ENCODE data around the gene DEFB126. TPM values are rescaled to one million over a fixed set of nuclear protein-coding genes. Genes with fewer than 3 reads are reported as not detected.
"Not testable (repeated sequence)": the region's sequence is repeated elsewhere in the genome, so short reads cannot be mapped to it uniquely, and the experiment has no call there.

Gene DEFB126
- not detected in 2 replicates for total RNA-seq

DNA sequence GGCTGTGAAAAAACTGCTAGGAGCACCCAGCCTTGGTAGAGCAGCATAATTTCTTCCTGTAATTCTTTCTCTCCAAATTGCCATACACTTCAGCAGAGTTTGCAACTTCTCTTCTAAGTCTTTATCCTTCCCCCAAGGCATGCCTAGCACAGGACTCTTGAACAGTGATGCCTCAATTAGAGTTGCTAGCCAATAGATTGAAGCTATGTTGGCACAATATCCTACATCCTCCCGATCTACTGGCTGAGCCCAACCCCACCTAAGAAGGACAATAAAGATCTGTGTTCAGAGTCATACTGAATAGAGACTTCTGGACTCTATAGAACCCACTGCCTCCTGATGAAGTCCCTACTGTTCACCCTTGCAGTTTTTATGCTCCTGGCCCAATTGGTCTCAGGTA lies at the start of gene DEFB126:
TSS of gene DEFB126 (plus strand) at position 301 of the 400 bp plus-strand sequence. CDS start at position 340, 39 bp downstream.
- peak; percentile 18 for FAIRE-seq
- Histone ChIP-seq H3K4me3 (ENCODE audit: low read depth, low read length) (no peak within 1 kb of the TSS), H3K27me3 (ENCODE audit: control insufficient read depth, insufficient read depth, low read length) (peaks cover 8% of the 10 kb centered on the region), H3K36me3 (ENCODE audit: control insufficient read depth, insufficient read depth, low read length) (no peaks in the 10 kb centered on the region)
- no peak for DNase-seq (ENCODE audit: low read depth)
- TF ChIP-seq, protein P1, sequence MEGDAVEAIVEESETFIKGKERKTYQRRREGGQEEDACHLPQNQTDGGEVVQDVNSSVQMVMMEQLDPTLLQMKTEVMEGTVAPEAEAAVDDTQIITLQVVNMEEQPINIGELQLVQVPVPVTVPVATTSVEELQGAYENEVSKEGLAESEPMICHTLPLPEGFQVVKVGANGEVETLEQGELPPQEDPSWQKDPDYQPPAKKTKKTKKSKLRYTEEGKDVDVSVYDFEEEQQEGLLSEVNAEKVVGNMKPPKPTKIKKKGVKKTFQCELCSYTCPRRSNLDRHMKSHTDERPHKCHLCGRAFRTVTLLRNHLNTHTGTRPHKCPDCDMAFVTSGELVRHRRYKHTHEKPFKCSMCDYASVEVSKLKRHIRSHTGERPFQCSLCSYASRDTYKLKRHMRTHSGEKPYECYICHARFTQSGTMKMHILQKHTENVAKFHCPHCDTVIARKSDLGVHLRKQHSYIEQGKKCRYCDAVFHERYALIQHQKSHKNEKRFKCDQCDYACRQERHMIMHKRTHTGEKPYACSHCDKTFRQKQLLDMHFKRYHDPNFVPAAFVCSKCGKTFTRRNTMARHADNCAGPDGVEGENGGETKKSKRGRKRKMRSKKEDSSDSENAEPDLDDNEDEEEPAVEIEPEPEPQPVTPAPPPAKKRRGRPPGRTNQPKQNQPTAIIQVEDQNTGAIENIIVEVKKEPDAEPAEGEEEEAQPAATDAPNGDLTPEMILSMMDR (IDR thresholded peaks at IDR 0.05; ENCODE audit: insufficient read depth, low read length, severe bottlenecking), result no peak

DNA sequence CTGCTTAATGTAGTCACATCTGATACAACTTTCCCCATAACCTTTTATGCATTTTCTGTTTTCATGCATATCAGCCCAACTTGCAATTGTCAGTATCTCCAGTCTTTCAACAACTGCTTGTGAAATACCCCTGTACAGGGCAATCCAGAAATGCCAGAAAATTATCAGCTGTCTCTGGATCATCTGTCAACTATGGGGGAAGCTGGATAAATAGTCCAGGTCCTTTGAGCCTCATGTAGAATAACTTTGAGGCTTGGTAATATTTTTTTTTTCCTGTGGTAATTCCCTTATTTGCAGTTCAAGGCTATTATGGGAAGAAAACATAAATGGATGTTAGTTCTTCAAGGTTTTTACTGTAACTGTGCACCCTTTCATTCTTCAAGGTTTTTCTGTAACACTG lies 48.7 kb upstream of the DEFB126 start:
- TF ChIP-seq, protein P1 (IDR thresholded peaks at IDR 0.05; ENCODE audit: insufficient read depth, low read length, severe bottlenecking), result no peak
- no peak for DNase-seq (ENCODE audit: low read depth)
- no peak overlapping the region for H3K4me3 ChIP-seq (ENCODE audit: low read depth, low read length)
- no peaks in the 10 kb centered on the region for H3K36me3 ChIP-seq (ENCODE audit: control insufficient read depth, insufficient read depth, low read length)
- FAIRE-seq, result no peak
- H3K27me3 ChIP-seq (ENCODE audit: control insufficient read depth, insufficient read depth, low read length), result no peaks in the 10 kb centered on the region

- FAIRE-seq (no peak), DNase-seq (ENCODE audit: low read depth) (no peak)
- Histone ChIP-seq H3K4me3 (ENCODE audit: low read depth, low read length) (no peak overlapping the region), H3K27me3 (ENCODE audit: control insufficient read depth, insufficient read depth, low read length) (no peaks in the 10 kb centered on the region), H3K36me3 (ENCODE audit: control insufficient read depth, insufficient read depth, low read length) (no peaks in the 10 kb centered on the region)
- TF ChIP-seq, protein P1 (IDR thresholded peaks at IDR 0.05; ENCODE audit: insufficient read depth, low read length, severe bottlenecking), result no peak
These were observed 47.2 kb upstream of the DEFB126 start for GRCh38 chr20:95215-95614.

DNA sequence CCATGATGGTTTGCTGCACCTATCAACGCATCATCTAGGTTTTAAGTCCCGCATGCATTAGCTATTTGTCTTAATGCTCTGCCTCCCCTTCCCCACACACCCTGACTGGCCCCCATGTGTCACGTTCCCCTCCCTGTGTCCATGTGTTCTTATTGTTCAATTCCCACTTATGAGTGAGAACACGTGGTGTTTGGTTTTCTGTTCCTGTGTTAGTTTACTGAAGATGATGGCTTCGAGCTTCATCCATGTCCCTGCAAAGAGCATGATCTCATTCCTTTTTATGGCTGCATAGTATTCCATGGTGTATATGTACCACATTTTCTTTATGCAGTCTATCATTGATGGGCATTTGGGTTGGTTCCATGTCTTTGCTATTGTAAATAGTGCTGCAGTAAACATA lies 44.7 kb upstream of the DEFB126 start:
- H3K36me3 ChIP-seq (ENCODE audit: control insufficient read depth, insufficient read depth, low read length); H3K4me3 ChIP-seq (ENCODE audit: low read depth, low read length); DNase-seq (ENCODE audit: low read depth); H3K27me3 ChIP-seq (ENCODE audit: control insufficient read depth, insufficient read depth, low read length); FAIRE-seq: not testable (repeated sequence)

DNA sequence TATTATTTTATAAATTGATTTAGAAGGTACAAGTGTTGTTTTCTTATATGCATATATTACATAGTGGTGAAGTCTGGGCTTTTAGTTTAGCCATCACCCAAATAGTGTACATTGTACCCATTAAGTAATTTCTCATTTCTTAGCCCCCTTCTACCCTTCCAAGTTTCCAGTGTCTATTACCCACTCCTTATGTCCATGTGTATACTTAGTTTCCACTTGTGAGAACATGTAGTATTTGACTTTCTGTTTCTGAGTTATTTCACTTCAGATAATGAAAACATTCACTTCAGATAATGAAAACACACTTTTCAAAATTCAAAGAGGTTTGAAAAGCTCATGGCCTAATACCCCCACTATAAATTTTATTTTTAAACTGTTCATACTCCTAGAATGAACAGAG lies 40.4 kb upstream of the DEFB126 start:
- Histone ChIP-seq H3K27me3 (ENCODE audit: control insufficient read depth, insufficient read depth, low read length) (no peaks in the 10 kb centered on the region), H3K36me3 (ENCODE audit: control insufficient read depth, insufficient read depth, low read length) (no peaks in the 10 kb centered on the region), H3K4me3 (ENCODE audit: low read depth, low read length) (no peak overlapping the region)
- no peak for FAIRE-seq
- no peak for DNase-seq (ENCODE audit: low read depth)
- TF ChIP-seq, protein P1 (IDR thresholded peaks at IDR 0.05; ENCODE audit: insufficient read depth, low read length, severe bottlenecking), result no peak

- no peaks in the 10 kb centered on the region for H3K27me3 ChIP-seq (ENCODE audit: control insufficient read depth, insufficient read depth, low read length)
- DNase-seq (ENCODE audit: low read depth) (no peak), FAIRE-seq (peak; percentile 32)
- TF ChIP-seq, protein P1 (IDR thresholded peaks at IDR 0.05; ENCODE audit: insufficient read depth, low read length, severe bottlenecking), result no peak
- H3K4me3 ChIP-seq (ENCODE audit: low read depth, low read length), result no peak overlapping the region
- no peaks in the 10 kb centered on the region for H3K36me3 ChIP-seq (ENCODE audit: control insufficient read depth, insufficient read depth, low read length)
These were observed 38.9 kb upstream of the DEFB126 start for GRCh38 chr20:103456-103855.

Measured in bronchial epithelial cell (primary cell).